T-helper 22 cell (primary cell): ENCODE measurements around the gene PPM1J.
A peak's percentile ranks its signal among the peaks of the same experiment; 100 is the strongest.

Source experiments
- DNase-seq: peaks from one replicate; pipeline ENCODE4 v3.0.0-alpha.2; 2020; ENCODE audit warnings: low read depth

PPM1J gene

GRCh38 chr1:112704934-112705627 is 10.1 kb downstream of the PPM1J start:
- peak; percentile 20 for DNase-seq

GRCh38 chr1:112704391-112704933 is 10.7 kb downstream of the PPM1J start:
- DNase-seq: no peak

- no peak for DNase-seq
Measured at GRCh38 chr1:112703706-112704105, 11.4 kb downstream of the PPM1J start.

GRCh38 chr1:112702420-112703261 is 12.5 kb downstream of the PPM1J start:
- no peak for DNase-seq

GRCh38 chr1:112702067-112702395 is 13.1 kb downstream of the PPM1J start:
- no peak for DNase-seq

GRCh38 chr1:112701227-112702066 is 13.7 kb downstream of the PPM1J start:
- no peak for DNase-seq

- peak; percentile 33 for DNase-seq
Measured at GRCh38 chr1:112700290-112701226, 14.6 kb downstream of the PPM1J start.

GRCh38 chr1:112699425-112700144 is 15.5 kb downstream of the PPM1J start:
- DNase-seq: no peak

GRCh38 chr1:112698366-112699310 is 16.5 kb downstream of the PPM1J start:
- no peak for DNase-seq

- no peak for DNase-seq
Measured at GRCh38 chr1:112697781-112698201, 17.3 kb downstream of the PPM1J start.

- no peak for DNase-seq
Measured at GRCh38 chr1:112696578-112697314, 18.4 kb downstream of the PPM1J start.

- no peak for DNase-seq
Measured at GRCh38 chr1:112695276-112695675, 19.9 kb downstream of the PPM1J start.

GRCh38 chr1:112694363-112694929 is 20.7 kb downstream of the PPM1J start:
- no peak for DNase-seq

- no peak for DNase-seq
Measured at GRCh38 chr1:112693821-112694220, 21.3 kb downstream of the PPM1J start.

GRCh38 chr1:112692681-112693080 is 22.5 kb downstream of the PPM1J start:
- DNase-seq: no peak

- DNase-seq: no peak
Measured at GRCh38 chr1:112689842-112690237, 25.3 kb downstream of the PPM1J start.

- no peak for DNase-seq
Measured at GRCh38 chr1:112689196-112689841, 25.8 kb downstream of the PPM1J start.

GRCh38 chr1:112688781-112689193 is 26.3 kb downstream of the PPM1J start:
- DNase-seq: no peak
